MCF 10A (cell line): ENCODE measurements around the gene AUTS2. TPM values are rescaled to one million over a fixed set of nuclear protein-coding genes. Genes with fewer than 3 reads are reported as not detected.
"Not testable (repeated sequence)": the region's sequence is repeated elsewhere in the genome, so short reads cannot be mapped to it uniquely, and the experiment has no call there.

ENCODE experiments used
- BruUV-seq: library from RNA; stranded (reverse); fragments of 400-500 nt; replicated peaks from 2 replicates; lab custom pipeline; 2021; lab: Mats Ljungman, UMichigan
- CTCF ChIA-PET: fragments of 300-600 bp; sonication (Branson Sonifier 250); formaldehyde crosslinking; extraction: SDS; loops from one replicate; lab custom pipeline; 2021; ENCODE audit warnings: antibody characterized with exemption, inconsistent platforms; lab: Yijun Ruan, JAX
- POLR2A ChIA-PET: fragments of 300-600, 350-650 bp; sonication (Branson Sonifier 250); formaldehyde crosslinking; extraction: SDS; loops from one replicate; lab custom pipeline; 2020; ENCODE audit warnings: antibody characterized with exemption, inconsistent platforms; lab: Yijun Ruan, JAX
- DNase-seq: peaks from one replicate; pipeline ENCODE4 v3.0.0-alpha.2; 2018; ENCODE audit not compliant: unreplicated experiment
- H3K27ac Mint-ChIP-seq: one replicate; pipeline ENCODE4 v1.8.0; 2022; ENCODE audit warnings: mild to moderate bottlenecking, low read depth, mixed read lengths; ENCODE audit not compliant: unreplicated experiment
- H3K27me3 Mint-ChIP-seq: one replicate; pipeline ENCODE4 v1.8.0; 2022; ENCODE audit warnings: mixed read lengths; ENCODE audit not compliant: insufficient read depth, unreplicated experiment
- H3K36me3 Mint-ChIP-seq: one replicate; pipeline ENCODE4 v1.8.0; 2022; ENCODE audit warnings: mild to moderate bottlenecking, moderate library complexity, mixed read lengths; ENCODE audit not compliant: insufficient read depth, unreplicated experiment
- H3K4me1 Mint-ChIP-seq: one replicate; pipeline ENCODE4 v1.8.0; 2022; ENCODE audit warnings: mixed read lengths; ENCODE audit not compliant: insufficient read depth, unreplicated experiment
- H3K4me3 Mint-ChIP-seq: one replicate; pipeline ENCODE4 v1.8.0; 2022; ENCODE audit warnings: mild to moderate bottlenecking, moderate library complexity, mixed read lengths; ENCODE audit not compliant: unreplicated experiment
- H3K9me3 Mint-ChIP-seq: one replicate; pipeline ENCODE4 v1.8.0; 2022; ENCODE audit warnings: mixed read lengths; ENCODE audit not compliant: unreplicated experiment
- intact Hi-C: fragments of 100-400 bp; cut with micrococcal nuclease; formaldehyde crosslinking; loops from 2 replicates; pipeline ENCODE4 v1.14.1; 2022
- total RNA-seq: library from RNA; stranded (reverse); gene quantifications from 2 replicates; pipeline ENCODE4 v1.2.3, GENCODE V29; 2022
- TF ChIP-seq, protein P1 (sequence below): fragments of 200-600 bp; IDR thresholded peaks from one replicate; pipeline ENCODE4 v1.8.0; 2022; ENCODE audit warnings: antibody characterized with exemption, mild to moderate bottlenecking; ENCODE audit not compliant: unreplicated experiment

AUTS2 gene
- total RNA-seq, 1 experiment from 2014 or later, result 1.3 TPM

DNA sequence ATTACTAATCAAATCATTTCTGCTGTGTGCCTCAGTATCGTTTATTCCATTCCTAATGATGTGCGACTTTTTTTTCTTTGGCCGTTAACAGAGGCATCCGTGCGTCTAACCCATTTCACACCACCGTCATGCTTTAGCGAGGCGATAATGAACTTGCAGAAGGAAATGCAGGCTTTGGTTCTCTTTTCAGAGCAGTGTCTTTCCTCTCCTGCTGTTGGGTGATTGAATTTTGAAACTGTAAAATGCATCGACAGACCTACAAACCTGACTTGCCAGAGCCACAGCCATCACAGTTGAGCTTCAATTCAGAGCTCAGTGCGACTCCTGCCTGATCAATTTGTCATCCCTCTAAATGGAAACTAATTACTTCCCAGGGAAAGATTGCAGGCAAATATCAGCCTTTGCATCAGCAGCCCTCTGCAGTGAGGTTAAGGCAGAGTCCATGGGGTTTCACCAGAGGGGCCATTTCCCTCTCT, 1047.6 kb downstream of the AUTS2 start:
- Mint-ChIP-seq H3K9me3 (peaks cover 9% of the 10 kb centered on the region), H3K4me3 (no peak overlapping the region), H3K36me3 (no peaks in the 10 kb centered on the region), H3K4me1 (no peaks in the 10 kb centered on the region), H3K27ac (no peak overlapping the region), H3K27me3 (no peaks in the 10 kb centered on the region)
- ChIA-PET POLR2A (interaction anchor here (0.6 kb wide), 1 partner anchor 194 kb away, joined by 3 read pairs; no protein-coding TSS in a partner anchor), CTCF (no interaction called here)
- intact Hi-C loops, result no loop called here
- TF ChIP-seq, protein P1, sequence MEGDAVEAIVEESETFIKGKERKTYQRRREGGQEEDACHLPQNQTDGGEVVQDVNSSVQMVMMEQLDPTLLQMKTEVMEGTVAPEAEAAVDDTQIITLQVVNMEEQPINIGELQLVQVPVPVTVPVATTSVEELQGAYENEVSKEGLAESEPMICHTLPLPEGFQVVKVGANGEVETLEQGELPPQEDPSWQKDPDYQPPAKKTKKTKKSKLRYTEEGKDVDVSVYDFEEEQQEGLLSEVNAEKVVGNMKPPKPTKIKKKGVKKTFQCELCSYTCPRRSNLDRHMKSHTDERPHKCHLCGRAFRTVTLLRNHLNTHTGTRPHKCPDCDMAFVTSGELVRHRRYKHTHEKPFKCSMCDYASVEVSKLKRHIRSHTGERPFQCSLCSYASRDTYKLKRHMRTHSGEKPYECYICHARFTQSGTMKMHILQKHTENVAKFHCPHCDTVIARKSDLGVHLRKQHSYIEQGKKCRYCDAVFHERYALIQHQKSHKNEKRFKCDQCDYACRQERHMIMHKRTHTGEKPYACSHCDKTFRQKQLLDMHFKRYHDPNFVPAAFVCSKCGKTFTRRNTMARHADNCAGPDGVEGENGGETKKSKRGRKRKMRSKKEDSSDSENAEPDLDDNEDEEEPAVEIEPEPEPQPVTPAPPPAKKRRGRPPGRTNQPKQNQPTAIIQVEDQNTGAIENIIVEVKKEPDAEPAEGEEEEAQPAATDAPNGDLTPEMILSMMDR, result no peak
- DNase-seq, result no peak
- no TSS peak for BruUV-seq

DNA sequence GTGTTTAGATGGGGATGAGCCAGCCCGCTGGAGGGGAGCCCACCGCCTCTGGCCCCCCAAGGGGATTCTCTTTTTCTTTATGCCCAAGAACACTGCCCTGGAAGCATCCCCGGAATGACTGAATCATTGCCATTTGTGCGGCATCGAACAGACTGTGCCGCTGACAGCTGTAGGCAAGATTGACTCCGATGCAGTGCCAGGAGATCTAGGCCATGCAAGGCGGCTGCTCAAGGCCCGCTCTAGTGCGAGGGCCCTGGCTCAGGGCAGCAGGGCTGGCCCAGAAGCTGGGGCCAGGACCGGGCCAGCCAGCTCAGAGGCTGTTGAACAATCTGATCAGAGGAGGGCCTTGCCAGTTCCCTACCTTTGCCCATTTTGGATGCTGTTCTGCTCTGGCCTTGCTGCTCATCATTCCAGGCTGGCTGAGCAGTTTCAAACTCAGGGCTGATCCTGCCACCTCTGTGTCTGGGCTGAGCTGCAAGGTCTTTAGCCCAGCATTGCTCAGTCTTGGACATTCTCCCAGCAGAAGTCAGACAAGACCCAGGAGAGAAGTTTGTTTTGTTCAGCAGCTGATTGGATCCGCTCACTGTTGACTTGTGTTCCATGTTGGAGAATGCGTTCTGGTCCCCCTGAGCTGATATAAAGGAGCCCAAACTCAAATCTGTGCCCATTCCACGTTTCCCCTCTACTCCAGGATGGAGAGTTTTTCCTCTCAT, 1048.4 kb downstream of the AUTS2 start:
- POLR2A ChIA-PET, result interaction anchor here (0.6 kb wide), 1 partner anchor 195 kb away, joined by 3 read pairs; no protein-coding TSS in a partner anchor
- CTCF ChIA-PET, result interaction anchor here (0.7 kb wide), 1 partner anchor 51 kb away, joined by 3 read pairs; no protein-coding TSS in a partner anchor
- H3K27ac Mint-ChIP-seq, result no peak overlapping the region

DNA sequence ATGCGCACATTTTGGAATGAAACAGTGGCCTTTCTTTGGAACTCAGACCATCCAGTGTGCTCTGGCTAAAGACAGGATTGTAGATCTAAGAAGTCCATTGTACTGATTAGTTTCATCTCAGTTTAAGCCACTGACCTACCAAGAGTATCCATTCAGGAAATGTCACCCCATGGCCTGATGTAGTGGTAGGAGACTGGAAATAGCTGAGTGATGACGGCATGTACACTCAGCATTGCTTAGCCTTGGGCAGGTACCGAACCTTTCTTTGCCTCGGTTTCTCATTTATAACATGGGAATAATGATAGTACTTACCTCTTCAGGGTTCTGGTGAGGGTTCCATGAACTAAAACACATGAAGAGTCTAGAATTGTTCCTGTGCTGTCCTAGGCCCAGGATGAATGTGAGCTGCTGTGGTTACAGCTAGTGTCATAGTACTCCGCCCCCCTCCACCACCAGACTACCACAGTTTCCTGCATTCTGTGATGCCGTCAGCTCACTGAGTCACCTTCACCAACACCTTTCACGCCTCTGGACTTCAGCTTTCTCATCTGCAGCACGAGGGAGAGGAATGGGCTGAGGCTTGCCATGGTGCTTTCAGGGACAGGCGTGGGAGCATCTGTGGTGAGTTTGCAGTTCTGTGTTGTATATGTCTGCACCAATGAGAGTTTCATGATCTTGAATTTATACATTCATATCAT, 1049.7 kb downstream of the AUTS2 start:
- DNase-seq, result no peak
- Mint-ChIP-seq H3K4me3 (no peak overlapping the region), H3K27me3 (no peaks in the 10 kb centered on the region), H3K36me3 (no peaks in the 10 kb centered on the region), H3K4me1 (no peaks in the 10 kb centered on the region), H3K27ac (no peak overlapping the region), H3K9me3 (peaks cover 7% of the 10 kb centered on the region)
- intact Hi-C loops, result no loop called here
- ChIA-PET POLR2A (no interaction called here), CTCF (no interaction called here)
- TF ChIP-seq, protein P1, result no peak
- no TSS peak for BruUV-seq

More for the DNA sequence above, 1048.4 kb downstream of the AUTS2 start:
- TF ChIP-seq, protein P1, result no peak
- Mint-ChIP-seq H3K4me1 (no peaks in the 10 kb centered on the region), H3K27me3 (no peaks in the 10 kb centered on the region), H3K4me3 (no peak overlapping the region), H3K36me3 (no peaks in the 10 kb centered on the region), H3K9me3 (peaks cover 7% of the 10 kb centered on the region)
- no TSS peak for BruUV-seq
- no peak for DNase-seq
- intact Hi-C loops, result no loop called here

DNA sequence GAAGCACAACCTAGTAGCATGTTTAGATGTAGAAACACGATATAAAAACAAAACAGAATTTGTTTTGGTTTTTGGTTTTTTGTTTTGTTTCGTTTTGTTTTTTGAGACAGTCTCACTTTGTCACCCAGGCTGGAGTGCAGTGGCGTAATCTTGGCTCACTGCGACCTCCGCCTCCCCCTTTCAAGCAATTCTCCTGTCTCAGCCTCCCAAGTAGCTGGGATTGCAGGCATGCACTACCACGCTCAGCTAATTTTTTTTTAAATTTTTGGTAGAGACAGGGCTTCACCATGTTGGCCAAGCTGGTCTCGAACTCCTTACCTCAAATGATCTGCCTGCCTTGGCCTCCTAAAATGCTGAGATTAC, 1050.2 kb downstream of the AUTS2 start:
- POLR2A ChIA-PET, CTCF ChIA-PET, H3K27me3 Mint-ChIP-seq, H3K36me3 Mint-ChIP-seq, H3K4me3 Mint-ChIP-seq, H3K27ac Mint-ChIP-seq, intact Hi-C loops, DNase-seq, H3K4me1 Mint-ChIP-seq, BruUV-seq: not testable (repeated sequence)
- H3K9me3 Mint-ChIP-seq, result peaks cover 13% of the 10 kb centered on the region
